ENCODE results near the gene ZNF433. TPM values are rescaled to one million over a fixed set of nuclear protein-coding genes. Genes with fewer than 3 reads are reported as not detected.

ZNF433 gene
- total RNA-seq, 1 donor from 2014 or later = 8.2 TPM

GRCh38 chr19:12034198-12034597 is 1.3 kb downstream of the ZNF433 start:
- Mint-ChIP-seq H3K36me3 (peaks cover 43% of the 10 kb centered on the region), H3K4me3 (peak overlapping the region; percentile 84), H3K27me3 (ENCODE audit: insufficient read depth, low read depth) (peaks cover 11% of the 10 kb centered on the region), H3K27ac (no peak overlapping the region), H3K4me1 (peaks cover 7% of the 10 kb centered on the region), H3K9me3 (peaks cover 62% of the 10 kb centered on the region)
- Histone ChIP-seq H3K9ac (no peak overlapping the region), H3F3A (ENCODE audit: low read depth) (peaks cover 7% of the 10 kb centered on the region), H3K9me3 (ENCODE audit: low read depth) (no peaks in the 10 kb centered on the region), H2AFZ (replicated peaks) (no peak overlapping the region), H3K4me2 (peak overlapping the region; percentile 74), H3K27me3 (no peaks in the 10 kb centered on the region), H3K36me3 (no peaks in the 10 kb centered on the region), H3K79me2 (ENCODE audit: low read depth) (peaks cover 8% of the 10 kb centered on the region), H3K27ac (no peak overlapping the region), H3K4me1 (peaks cover 5% of the 10 kb centered on the region), H4K20me1 (ENCODE audit: low read depth) (no peaks in the 10 kb centered on the region), H3K4me3 (peak overlapping the region; percentile 61)
- no peak for DNase-seq (ENCODE audit: low spot score)
- TF ChIP-seq EZH2phosphoT487 (IDR thresholded peaks at IDR 0.05) (no peak), EZH2 (IDR thresholded peaks at IDR 0.05) (no peak), CTCF (IDR thresholded peaks at IDR 0.05) (no peak)

GRCh38 chr19:12015753-12016116 is 19.7 kb downstream of the ZNF433 start:
- Histone ChIP-seq H3K9ac (no peak overlapping the region), H4K20me1 (ENCODE audit: low read depth) (no peaks in the 10 kb centered on the region), H3K9me3 (ENCODE audit: low read depth) (peaks cover 42% of the 10 kb centered on the region), H3K36me3 (peaks cover 47% of the 10 kb centered on the region), H3K27ac (no peak overlapping the region), H3K4me2 (no peak overlapping the region), H3K4me3 (peak overlapping the region; percentile 17), H3K27me3 (no peaks in the 10 kb centered on the region), H3F3A (ENCODE audit: low read depth) (peaks cover 16% of the 10 kb centered on the region), H3K4me1 (no peaks in the 10 kb centered on the region), H2AFZ (replicated peaks) (no peak overlapping the region), H3K79me2 (ENCODE audit: low read depth) (peaks cover 3% of the 10 kb centered on the region)
- H3K4me1 Mint-ChIP-seq = no peaks in the 10 kb centered on the region
- DNase-seq (ENCODE audit: low spot score) = no peak
- H3K4me3 Mint-ChIP-seq = no peak overlapping the region
- no peak overlapping the region for H3K27ac Mint-ChIP-seq
- H3K9me3 Mint-ChIP-seq = peaks cover 82% of the 10 kb centered on the region
- peaks cover 4% of the 10 kb centered on the region for H3K27me3 Mint-ChIP-seq (ENCODE audit: insufficient read depth, low read depth)
- TF ChIP-seq EZH2phosphoT487 (IDR thresholded peaks at IDR 0.05) (no peak), EZH2 (IDR thresholded peaks at IDR 0.05) (no peak), CTCF (IDR thresholded peaks at IDR 0.05) (no peak)
- peaks cover 62% of the 10 kb centered on the region for H3K36me3 Mint-ChIP-seq

- Histone ChIP-seq H4K20me1 (ENCODE audit: low read depth) (no peaks in the 10 kb centered on the region), H3K9ac (no peak overlapping the region), H2AFZ (replicated peaks) (no peak overlapping the region), H3K4me3 (peak overlapping the region; percentile 17), H3K4me2 (no peak overlapping the region), H3F3A (ENCODE audit: low read depth) (peaks cover 16% of the 10 kb centered on the region), H3K9me3 (ENCODE audit: low read depth) (peaks cover 37% of the 10 kb centered on the region), H3K79me2 (ENCODE audit: low read depth) (peaks cover 3% of the 10 kb centered on the region), H3K27ac (no peak overlapping the region), H3K36me3 (peaks cover 47% of the 10 kb centered on the region), H3K27me3 (no peaks in the 10 kb centered on the region), H3K4me1 (no peaks in the 10 kb centered on the region)
- Mint-ChIP-seq H3K27ac (no peak overlapping the region), H3K36me3 (peaks cover 63% of the 10 kb centered on the region), H3K4me3 (no peak overlapping the region), H3K9me3 (peaks cover 81% of the 10 kb centered on the region), H3K4me1 (no peaks in the 10 kb centered on the region), H3K27me3 (ENCODE audit: insufficient read depth, low read depth) (peaks cover 5% of the 10 kb centered on the region)
- no peak for TF ChIP-seq EZH2phosphoT487 (IDR thresholded peaks at IDR 0.05)
- no peak for TF ChIP-seq CTCF (IDR thresholded peaks at IDR 0.05)
- no peak for TF ChIP-seq EZH2 (IDR thresholded peaks at IDR 0.05)
- no peak for DNase-seq (ENCODE audit: low spot score)
These were observed 20.3 kb downstream of the ZNF433 start for GRCh38 chr19:12015015-12015752.

Data from neural progenitor cell (in vitro differentiated cells).